ELR (cell line): ENCODE measurements around the gene METTL8.
A peak's percentile ranks its signal among the peaks of the same experiment; 100 is the strongest.

Source experiments
- DNase-seq: peaks from one replicate; pipeline ENCODE4 v3.0.0-alpha.2; 2015; ENCODE audit warnings: low read depth

Gene METTL8

GRCh38 chr2:171433763-171434012, at the start of gene METTL8:
METTL8 (minus strand) TSS chr2:171433990; CDS start chr2:171392185, 41,805 bp downstream.
- no peak for DNase-seq

- no peak for DNase-seq
Measured at GRCh38 chr2:171482877-171483276, 49.1 kb upstream of the METTL8 start.

- no peak for DNase-seq
Measured at GRCh38 chr2:171482308-171482707, 48.5 kb upstream of the METTL8 start.

GRCh38 chr2:171480908-171481307, 47.1 kb upstream of the METTL8 start:
- DNase-seq = no peak

- DNase-seq = peak; percentile 10
Measured at GRCh38 chr2:171479154-171479814, 45.5 kb upstream of the METTL8 start.

GRCh38 chr2:171478345-171478744, 44.6 kb upstream of the METTL8 start:
- DNase-seq = peak; percentile 61

- DNase-seq = no peak
Measured at GRCh38 chr2:171475979-171476378, 42.2 kb upstream of the METTL8 start.

- DNase-seq = no peak
Measured at GRCh38 chr2:171470129-171470528, 36.3 kb upstream of the METTL8 start.

- no peak for DNase-seq
Measured at GRCh38 chr2:171469176-171469575, 35.4 kb upstream of the METTL8 start.

- DNase-seq = no peak
Measured at GRCh38 chr2:171460537-171460936, 26.7 kb upstream of the METTL8 start.

GRCh38 chr2:171459498-171459897, 25.7 kb upstream of the METTL8 start:
- DNase-seq = no peak

- no peak for DNase-seq
Measured at GRCh38 chr2:171452773-171453172, 19.0 kb upstream of the METTL8 start.

- no peak for DNase-seq
Measured at GRCh38 chr2:171451074-171451473, 17.3 kb upstream of the METTL8 start.

- peak; percentile 10 for DNase-seq
Measured at GRCh38 chr2:171447675-171448074, 13.9 kb upstream of the METTL8 start.

GRCh38 chr2:171441470-171441869, 7.7 kb upstream of the METTL8 start:
- no peak for DNase-seq

GRCh38 chr2:171436307-171436706, 2.5 kb upstream of the METTL8 start:
- DNase-seq = peak; percentile 95

GRCh38 chr2:171434013-171434989, 511 bp upstream of the METTL8 start, which contains the start of gene DCAF17:
DCAF17 (plus strand) TSS chr2:171434226; CDS start chr2:171434578, 352 bp downstream.
- DNase-seq = peak; percentile 96

GRCh38 chr2:171432969-171433762, 624 bp downstream of the METTL8 start:
- peak; percentile 58 for DNase-seq

- no peak for DNase-seq
Measured at GRCh38 chr2:171432206-171432968, 1.4 kb downstream of the METTL8 start.

GRCh38 chr2:171431677-171432167, 2.1 kb downstream of the METTL8 start:
- no peak for DNase-seq
